HG03378 (cell line): ENCODE data around the gene DTD2.
"Not testable (repeated sequence)": the region's sequence is repeated elsewhere in the genome, so short reads cannot be mapped to it uniquely, and the experiment has no call there.

Experiments
- ATAC-seq: cut with Tn5 transposase; IDR thresholded peaks from one replicate; pipeline ENCODE4 v1.9.1; 2021; ENCODE audit warnings: mild to moderate bottlenecking, moderate library complexity; ENCODE audit not compliant: unreplicated experiment

DTD2 gene

DNA sequence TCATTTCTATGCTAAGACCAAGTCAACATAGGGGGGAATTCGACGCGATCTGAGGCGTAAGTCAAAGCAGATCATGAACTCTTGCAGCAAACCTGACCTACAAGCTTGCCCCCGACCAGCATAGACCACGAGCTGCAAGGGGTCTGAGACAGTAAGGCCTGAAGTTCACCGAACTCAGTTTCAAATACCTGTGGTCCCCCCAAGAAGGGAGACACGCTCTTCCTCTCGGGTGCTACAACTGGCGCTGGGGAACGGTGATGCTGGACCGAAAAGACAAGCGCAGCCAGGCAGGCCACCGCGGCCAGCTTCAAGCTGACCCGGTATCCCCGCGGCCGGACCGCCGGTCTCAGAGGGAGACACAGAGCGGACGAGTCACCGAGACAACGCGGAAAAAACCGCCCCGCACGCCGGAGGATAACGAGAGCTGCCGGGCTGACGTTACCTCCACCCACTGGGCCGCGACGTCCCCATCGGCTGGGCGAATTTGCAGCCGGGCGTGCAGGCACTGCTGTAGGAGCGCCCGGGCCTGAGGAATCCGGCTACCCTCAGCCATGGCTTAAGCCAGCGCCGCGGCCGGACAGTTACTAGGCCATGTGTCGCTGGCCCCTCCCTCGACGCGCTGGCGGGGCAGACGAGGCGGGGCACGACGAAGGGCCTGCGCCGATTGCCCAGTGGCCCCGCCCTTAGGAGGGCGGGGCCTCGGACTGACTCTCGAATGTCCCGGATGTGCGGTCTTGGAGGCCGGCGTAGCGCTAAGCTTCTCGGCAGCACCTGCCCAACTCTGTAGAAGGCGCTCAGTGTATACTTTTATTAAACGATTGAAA, at the start of gene DTD2:
Gene DTD2, minus strand, starts transcription at position 666 of the 824 bp plus-strand sequence. Its CDS starts 113 bp downstream, at position 553.
- ATAC-seq: peak; percentile 93

- no peak for ATAC-seq
Observed at GRCh38 chr14:31505411-31505810, 48.1 kb upstream of the DTD2 start.

- no peak for ATAC-seq
Observed at GRCh38 chr14:31501870-31502269, 44.6 kb upstream of the DTD2 start.

- no peak for ATAC-seq
Observed at GRCh38 chr14:31492759-31493498, 35.6 kb upstream of the DTD2 start.

DNA sequence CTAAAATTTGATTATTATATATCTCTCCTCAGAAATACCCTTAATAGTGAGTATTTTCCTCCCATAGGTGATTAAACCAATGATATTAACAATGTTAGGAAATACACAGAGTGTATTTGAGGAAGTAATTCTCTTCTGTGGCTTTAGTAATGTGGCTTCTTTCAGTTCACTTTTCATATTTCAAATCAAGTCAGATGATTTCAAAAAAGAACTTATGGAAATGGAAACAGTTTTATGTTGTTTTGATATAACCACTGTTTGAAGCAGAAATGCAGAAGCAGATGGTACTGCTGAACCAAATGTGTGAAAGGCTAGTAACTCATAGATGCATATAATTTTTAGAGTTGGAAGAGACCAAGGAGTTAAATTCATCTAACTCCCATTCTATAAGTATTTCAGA, 32.4 kb upstream of the DTD2 start:
- peak; percentile 73 for ATAC-seq

GRCh38 chr14:31487886-31488285, 30.6 kb upstream of the DTD2 start, which contains the start of gene GPR33:
GPR33 (minus strand) TSS chr14:31488039; CDS start chr14:31483965, 4,074 bp downstream.
- no peak for ATAC-seq

GRCh38 chr14:31486764-31487163, 29.5 kb upstream of the DTD2 start:
- no peak for ATAC-seq

DNA sequence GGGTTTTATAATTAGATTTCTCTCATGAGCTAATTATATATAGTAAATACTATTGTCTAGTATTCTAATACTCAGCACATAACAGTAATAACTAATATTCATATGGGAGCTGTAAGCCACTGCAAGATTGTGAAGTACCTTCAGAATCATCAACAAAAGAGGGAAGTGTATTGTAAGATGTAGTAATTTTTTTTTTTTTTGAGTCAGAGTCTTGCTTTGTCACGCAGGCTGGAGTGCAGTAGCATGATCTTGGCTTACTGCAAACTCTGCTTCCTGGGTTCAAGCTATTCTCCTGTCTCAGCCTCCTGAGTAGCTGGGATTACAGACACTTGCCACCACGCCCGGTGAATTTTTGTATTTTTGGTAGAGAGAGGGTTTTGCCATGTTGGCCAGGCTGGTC, 27.4 kb upstream of the DTD2 start:
- ATAC-seq: no peak

- ATAC-seq: no peak
Observed at GRCh38 chr14:31480156-31480555, 22.9 kb upstream of the DTD2 start.

DNA sequence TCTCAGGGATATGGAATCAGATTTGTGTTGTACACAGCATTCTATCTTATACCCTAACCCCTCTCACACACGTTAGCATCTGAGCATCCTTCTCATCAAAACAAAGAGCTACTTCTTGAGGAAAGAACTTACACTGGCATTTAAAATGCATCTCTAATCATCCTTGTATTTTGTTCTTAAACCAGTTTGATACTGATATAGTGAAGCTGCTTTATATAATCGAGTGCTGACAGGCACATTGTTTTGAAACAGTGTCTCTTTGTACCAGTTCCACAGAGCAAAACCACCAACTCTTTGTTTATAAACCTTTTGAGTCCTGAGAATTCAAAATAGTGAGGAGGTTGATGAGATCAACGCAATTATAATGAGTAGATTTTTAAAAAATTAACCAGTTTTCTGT, 21.7 kb upstream of the DTD2 start:
- ATAC-seq: no peak

GRCh38 chr14:31477248-31477647, 19.9 kb upstream of the DTD2 start:
- no peak for ATAC-seq

- ATAC-seq: no peak
Observed at GRCh38 chr14:31476131-31476866, 19.0 kb upstream of the DTD2 start.

DNA sequence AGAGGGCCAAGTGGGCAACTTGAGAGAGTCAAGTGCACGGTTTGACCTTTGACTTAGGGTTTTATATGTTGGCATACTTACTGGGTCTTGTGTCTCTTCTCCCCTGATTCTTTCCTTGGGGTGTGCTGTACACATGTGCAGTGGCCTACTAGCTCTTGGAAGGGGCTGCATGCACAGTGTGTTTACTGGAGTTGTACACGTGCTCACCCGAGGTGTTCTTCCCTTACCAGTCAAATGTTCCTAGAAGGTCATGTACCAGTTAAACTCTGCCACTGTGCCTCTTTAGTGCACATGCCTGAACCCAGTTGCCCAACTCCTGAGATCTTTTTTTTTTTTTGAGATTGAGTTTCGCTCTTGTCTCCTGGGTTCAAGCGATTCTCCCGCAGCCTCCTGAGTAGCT, 9.2 kb upstream of the DTD2 start:
- no peak for ATAC-seq

DNA sequence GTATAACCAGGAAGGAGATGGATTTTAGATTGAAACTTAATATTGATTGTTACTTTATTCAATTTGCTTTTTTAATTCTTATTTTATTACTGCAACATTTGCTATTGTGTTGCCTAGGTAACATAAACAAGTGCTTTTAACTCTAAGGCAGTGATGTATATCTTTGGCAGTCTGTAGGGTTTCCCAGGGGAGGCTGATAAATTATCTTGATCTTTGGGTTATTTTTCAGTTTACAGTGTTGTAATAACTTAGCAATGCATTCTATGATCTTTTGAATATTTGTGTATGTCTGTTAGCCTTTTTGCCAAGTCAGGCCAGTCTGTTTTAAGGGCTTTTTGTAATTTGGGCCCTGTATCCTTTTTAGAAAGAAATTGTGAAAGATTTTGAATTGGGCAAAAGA, 7.8 kb upstream of the DTD2 start:
- no peak for ATAC-seq

GRCh38 chr14:31462450-31462849, 5.1 kb upstream of the DTD2 start:
- ATAC-seq: not testable (repeated sequence)

DNA sequence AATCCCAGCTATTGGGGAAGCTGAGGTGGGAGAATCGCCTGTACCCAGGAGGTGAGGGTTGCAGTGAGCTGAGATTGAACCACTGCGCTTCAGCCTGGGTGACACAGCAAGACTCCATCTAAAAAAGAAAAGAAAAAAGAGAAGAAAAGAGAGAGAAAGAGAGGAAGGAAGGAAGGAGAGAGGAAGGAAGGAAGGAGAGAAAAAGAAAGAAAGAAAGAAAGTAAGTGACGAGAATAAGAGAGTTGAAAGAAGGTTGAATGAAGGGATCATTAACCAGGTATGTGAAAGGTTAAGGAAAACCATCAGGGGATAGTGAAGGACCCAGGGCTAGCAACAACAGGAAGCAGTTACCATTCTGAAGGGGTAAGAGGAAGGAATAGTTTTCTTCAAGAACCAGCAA, 4.2 kb upstream of the DTD2 start:
- ATAC-seq: no peak

DNA sequence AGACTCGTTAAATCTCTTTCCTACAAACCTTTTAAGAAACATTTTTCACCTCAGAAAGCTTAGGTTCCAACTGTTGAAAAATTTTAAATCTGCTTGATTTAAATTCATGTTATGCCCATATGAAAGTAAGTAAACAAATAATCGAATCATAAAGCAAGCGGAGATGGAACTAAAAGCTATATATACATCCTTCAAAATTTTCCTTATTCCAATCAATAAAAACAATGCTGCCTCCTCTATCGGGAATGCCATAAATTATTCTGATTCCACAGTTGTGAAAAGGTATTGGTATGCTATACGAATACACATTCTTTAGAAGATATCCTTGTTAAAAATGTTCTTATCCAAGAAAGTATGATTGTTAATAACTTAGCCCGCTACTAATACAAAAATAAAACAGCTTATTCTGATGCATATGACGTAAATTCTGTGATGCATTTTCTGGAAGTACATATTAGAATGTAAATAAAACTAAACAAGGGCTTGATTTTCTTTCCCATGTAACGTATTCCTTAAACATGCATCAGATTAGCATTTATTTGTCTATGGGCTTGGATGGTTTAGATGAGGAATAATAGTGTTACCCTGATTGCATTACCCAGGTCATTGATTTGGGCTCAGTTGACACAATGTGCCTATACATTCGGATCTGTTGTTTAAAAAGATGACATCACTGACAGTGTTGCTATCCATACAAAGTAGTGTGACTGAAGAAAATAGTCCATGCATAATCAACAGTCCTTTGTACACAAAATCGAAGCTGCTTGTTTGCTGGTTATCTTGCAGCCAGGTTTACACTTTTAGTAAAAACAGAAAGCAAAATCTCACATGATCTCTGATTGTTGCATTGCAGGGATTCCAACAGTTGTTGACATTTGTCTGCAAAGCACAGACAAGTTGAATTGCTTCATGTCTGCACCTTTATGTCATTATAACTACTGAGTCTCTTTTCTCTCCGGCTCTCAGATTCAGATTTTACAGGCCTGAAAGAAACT, 656 bp upstream of the DTD2 start:
- no peak for ATAC-seq

DNA sequence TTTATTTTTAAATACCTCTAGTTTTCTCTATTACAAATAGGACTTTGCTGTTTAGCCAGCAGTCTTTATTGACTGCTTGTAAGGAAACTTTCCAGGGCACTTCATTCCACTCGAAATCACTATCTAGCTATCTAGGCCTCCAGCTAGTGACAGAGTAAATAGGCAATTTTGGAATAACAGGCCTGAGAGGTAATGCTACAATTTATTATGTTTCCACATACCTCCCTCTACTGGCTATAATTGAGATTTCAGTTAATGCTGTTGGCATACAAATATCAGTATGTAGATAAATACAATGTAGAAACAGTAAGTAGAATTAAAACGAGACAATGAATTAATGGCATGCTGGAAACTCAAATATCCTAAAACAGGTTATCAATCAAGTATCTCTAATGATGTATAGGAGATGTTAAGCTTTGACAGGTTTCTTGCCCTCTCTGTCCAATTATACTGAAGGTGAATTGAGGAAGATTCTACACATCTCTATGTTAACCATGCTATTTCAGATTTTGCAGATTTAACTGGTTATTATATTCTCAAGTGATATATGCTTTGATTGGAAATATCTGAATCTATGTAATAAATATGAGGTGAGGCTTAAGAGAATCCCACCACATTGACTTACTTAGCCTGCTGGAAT, 7.2 kb downstream of the DTD2 start:
- peak; percentile 68 for ATAC-seq

- no peak for ATAC-seq
Observed at GRCh38 chr14:31449136-31449535, 8.2 kb downstream of the DTD2 start.

DNA sequence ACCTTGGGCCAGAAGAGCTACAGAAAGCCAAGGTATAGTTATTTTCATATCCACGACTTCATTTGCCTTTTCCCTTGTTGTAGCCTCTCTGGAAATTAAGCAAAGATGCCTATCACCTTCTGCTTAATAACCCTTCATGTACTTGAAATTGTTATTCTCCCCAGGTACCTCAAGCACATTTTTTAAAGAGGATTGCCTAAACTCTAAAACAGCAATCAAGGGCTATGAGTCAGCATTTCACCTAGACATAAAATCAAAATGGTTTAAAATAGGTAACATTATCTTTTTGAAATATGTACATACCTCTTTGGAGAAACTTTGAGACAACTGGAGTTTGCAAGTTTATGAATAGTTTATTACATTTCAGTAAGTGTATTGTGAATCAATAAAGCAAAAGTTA, 11.6 kb downstream of the DTD2 start:
- ATAC-seq: no peak
